ENCODE measurements around the gene NFATC3.

Gene NFATC3

DNA sequence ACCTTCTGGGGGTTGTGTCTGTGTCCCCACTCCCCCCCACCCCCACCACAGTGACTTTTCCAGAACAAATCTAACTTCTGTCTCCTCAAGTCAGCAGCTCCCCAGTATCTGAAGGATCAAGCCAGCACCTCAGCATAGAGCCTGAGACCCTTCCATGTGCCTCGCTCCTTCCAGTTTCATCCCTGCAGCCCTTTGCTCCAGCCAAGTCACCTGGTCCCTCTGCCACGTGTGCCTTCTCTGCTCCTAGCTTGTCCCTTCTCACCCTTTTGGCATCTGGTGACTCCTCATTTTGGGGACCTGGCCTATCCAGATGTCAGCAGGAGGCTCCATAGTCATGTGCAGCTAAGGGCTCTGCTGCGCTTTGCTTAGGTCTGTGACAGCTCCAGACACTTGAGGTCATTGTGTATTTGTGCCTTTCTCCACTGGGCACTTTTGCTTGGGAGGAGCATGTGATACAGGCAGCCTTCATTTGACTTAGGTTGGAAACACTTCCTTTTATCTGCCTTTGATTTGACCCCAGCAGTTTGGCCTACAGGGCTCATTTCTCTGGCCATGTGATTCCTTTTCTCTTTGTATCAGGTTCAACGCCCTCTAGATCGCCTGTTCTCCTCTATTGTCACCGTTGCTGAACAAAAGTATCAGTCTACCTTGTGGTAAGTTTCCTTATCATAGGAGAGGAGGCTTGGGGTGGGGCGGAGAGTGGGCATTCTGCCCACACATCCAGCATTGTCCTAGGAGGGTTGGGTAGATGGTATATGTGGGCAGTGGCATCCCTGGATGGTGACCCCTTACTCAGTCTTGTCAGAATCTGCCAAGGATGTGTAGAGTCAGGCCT, 7.1 kb upstream of the NFATC3 start:
- peaks cover 10% of the 10 kb centered on the region for H3K36me3 Mint-ChIP-seq (ENCODE audit: insufficient read depth)
- ATAC-seq (replicated peaks): no peak
- peak overlapping the region; percentile 55 to 94 for H3K27ac Mint-ChIP-seq

GRCh38 chr16:68078701-68079375, 6.3 kb upstream of the NFATC3 start:
- ATAC-seq (replicated peaks) (no peak), DNase-seq (no peak)
- no peaks in the 10 kb centered on the region for H3K9me3 Mint-ChIP-seq
- H3K4me3 Mint-ChIP-seq: peak overlapping the region; percentile 71 to 76
- peak overlapping the region; percentile 86 to 94 for H3K27ac Mint-ChIP-seq
- no peaks in the 10 kb centered on the region for H3K27me3 Mint-ChIP-seq
- peaks cover 87 to 88% of the 10 kb centered on the region in 2 donors for H3K4me1 Mint-ChIP-seq (ENCODE audit: low read depth in 2 of 2)
- H3K36me3 Mint-ChIP-seq (ENCODE audit: insufficient read depth): peaks cover 10% of the 10 kb centered on the region

More for the DNA sequence above, 7.1 kb upstream of the NFATC3 start:
- Mint-ChIP-seq H3K4me1 (ENCODE audit: low read depth in 2 of 2) (peaks cover 84 to 85% of the 10 kb centered on the region in 2 donors), H3K27me3 (no peaks in the 10 kb centered on the region), H3K4me3 (peak overlapping the region; percentile 71 to 76), H3K9me3 (no peaks in the 10 kb centered on the region)
- no peak for DNase-seq

DNA sequence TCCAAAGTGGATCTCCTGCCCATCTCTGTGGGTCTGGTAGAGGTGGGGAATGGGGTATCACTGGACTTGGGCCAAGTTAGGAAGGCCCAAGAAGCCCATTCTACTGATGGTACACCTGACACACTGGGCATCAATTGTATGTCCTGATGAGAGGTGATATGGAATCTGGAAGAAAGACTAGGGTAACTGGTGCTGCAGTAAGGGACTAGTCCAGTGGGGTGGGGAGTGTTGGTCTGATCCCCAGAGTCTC, 5.9 kb upstream of the NFATC3 start:
- peaks cover 10% of the 10 kb centered on the region for H3K36me3 Mint-ChIP-seq (ENCODE audit: insufficient read depth)
- H3K4me1 Mint-ChIP-seq (ENCODE audit: low read depth in 2 of 2): peaks cover 88% of the 10 kb centered on the region in 2 donors
- ATAC-seq (replicated peaks) (no peak), DNase-seq (no peak)
- H3K27ac Mint-ChIP-seq: peak overlapping the region; percentile 86 to 94
- H3K27me3 Mint-ChIP-seq: no peaks in the 10 kb centered on the region
- H3K4me3 Mint-ChIP-seq: peak overlapping the region; percentile 71 to 76
- H3K9me3 Mint-ChIP-seq: no peaks in the 10 kb centered on the region

DNA sequence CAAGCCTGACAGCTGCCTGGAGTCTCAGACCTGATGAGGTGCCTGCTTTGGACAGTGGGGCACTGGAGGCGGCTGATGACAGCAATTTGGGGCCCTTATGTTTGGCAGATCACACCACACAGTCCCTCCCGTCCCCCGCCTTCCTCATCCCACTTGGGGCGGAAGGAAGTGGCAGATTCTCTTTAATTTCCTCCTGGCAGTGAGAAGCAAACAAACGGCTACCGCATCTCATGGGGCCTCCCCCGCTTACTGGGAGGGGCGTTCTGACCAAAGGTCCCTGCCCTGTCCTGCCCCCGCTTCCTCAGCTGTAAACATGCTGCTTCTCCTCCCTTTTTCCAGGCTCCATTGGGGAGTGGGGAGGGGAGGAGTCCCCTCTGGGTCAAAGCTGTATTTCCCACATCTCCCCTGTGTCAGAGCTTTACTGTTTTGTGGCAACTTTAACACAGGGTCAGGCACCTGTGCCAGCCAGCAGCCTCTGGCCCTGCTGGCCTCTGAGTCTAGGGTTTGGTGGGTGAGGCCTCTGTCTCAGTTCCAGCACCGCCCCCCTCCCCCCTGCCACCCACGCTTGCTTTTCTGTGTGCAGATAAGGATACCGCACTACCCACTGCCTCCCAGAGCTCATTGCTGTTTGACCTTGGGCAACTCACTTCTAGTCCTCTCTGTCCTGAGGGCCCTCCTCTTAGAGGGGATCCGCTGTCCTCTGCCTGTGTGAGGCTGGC, 5.4 kb upstream of the NFATC3 start:
- Mint-ChIP-seq H3K27ac (peak overlapping the region; percentile 86 to 94), H3K4me3 (peak overlapping the region; percentile 71 to 76), H3K9me3 (no peaks in the 10 kb centered on the region), H3K27me3 (no peaks in the 10 kb centered on the region), H3K4me1 (ENCODE audit: low read depth in 2 of 2) (peaks cover 83 to 86% of the 10 kb centered on the region in 2 donors), H3K36me3 (ENCODE audit: insufficient read depth) (peaks cover 15% of the 10 kb centered on the region)
- DNase-seq (peak; percentile 62 to 70 (median 68)), ATAC-seq (replicated peaks) (peak; percentile 61)

DNA sequence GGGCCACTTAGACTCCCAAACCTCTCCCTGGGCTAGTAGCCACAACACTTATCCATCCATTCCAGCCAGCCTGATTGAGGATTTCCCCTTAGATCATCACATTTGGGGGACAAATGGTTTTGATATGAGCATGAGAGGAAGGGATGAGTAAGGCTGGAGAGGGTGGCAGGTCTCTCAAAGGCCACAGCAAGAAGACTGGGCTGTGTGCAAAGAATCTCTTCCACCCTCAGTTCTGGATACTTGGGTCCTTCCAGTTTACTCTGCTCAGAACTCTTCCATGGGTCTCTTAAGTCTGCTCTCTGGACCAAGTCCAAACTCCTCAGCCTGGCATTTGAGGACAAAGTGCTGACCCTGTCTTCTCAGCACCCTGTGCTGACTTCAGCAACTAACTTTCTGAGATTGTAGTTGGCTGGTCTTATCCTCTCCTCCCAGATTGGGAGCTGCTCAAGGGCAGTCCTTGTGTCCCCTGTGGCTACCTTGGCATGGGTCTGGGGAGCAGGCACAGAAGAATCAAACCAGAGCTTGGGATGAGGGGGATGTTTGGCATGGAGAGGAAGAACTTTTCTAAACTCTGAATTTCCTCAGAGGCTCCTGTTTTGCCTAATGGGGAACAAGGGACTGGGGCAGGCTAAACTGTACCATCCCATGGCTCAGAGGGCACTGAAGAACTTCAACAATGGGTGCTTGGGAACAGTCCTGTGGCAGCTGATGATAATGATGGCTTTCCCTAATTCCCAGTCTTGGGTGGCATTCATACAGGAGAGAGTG, 3.1 kb upstream of the NFATC3 start:
- DNase-seq (no peak), ATAC-seq (replicated peaks) (no peak)
- Mint-ChIP-seq H3K27ac (peak overlapping the region; percentile 86 to 91), H3K27me3 (no peaks in the 10 kb centered on the region), H3K9me3 (no peaks in the 10 kb centered on the region), H3K36me3 (ENCODE audit: insufficient read depth) (peaks cover 16% of the 10 kb centered on the region), H3K4me3 (peak overlapping the region; percentile 71 to 93), H3K4me1 (ENCODE audit: low read depth in 2 of 2) (peaks cover 71 to 72% of the 10 kb centered on the region in 2 donors)

DNA sequence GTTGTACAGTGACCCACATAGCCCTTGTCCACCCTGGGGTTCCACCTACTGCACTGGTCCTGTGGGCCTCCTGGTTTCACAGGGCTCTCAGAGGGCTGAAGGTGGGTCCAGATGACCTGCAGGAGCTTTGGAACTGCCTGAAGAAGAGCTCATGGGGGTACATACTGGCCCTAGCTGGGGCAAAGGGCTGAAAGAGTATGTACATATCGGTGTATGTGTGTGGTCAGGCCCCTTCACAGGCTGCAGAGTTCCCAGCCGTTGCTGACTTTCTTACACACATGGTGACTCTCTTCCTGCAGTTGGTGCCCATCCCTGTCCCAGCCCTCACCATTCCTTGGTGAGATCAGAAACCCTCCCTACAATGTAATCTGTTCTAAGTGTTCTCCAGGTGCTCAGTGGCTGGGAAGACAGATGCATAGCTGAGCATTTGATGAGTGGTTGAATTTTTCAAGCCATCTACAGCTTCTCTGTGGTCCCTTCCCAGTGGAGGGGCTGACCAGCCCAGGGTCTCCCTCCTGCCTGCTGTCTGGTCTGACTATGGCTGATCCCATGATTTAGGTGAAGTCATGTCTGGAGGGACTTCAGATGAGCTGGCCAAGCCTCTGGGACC, 2.4 kb upstream of the NFATC3 start:
- DNase-seq: no peak
- no peaks in the 10 kb centered on the region for H3K9me3 Mint-ChIP-seq
- ATAC-seq (replicated peaks): no peak
- peak overlapping the region; percentile 86 to 91 for H3K27ac Mint-ChIP-seq
- peaks cover 70 to 72% of the 10 kb centered on the region in 2 donors for H3K4me1 Mint-ChIP-seq (ENCODE audit: low read depth in 2 of 2)
- H3K36me3 Mint-ChIP-seq (ENCODE audit: insufficient read depth): peaks cover 16% of the 10 kb centered on the region
- H3K27me3 Mint-ChIP-seq: no peaks in the 10 kb centered on the region
- H3K4me3 Mint-ChIP-seq: peak overlapping the region; percentile 71 to 93

GRCh38 chr16:68083239-68083781, 1.9 kb upstream of the NFATC3 start:
- Mint-ChIP-seq H3K9me3 (no peaks in the 10 kb centered on the region), H3K27ac (peak overlapping the region; percentile 86 to 91), H3K4me1 (ENCODE audit: low read depth in 2 of 2) (peaks cover 67 to 69% of the 10 kb centered on the region in 2 donors), H3K4me3 (peak overlapping the region; percentile 77 to 93), H3K36me3 (ENCODE audit: insufficient read depth) (peaks cover 16% of the 10 kb centered on the region), H3K27me3 (no peaks in the 10 kb centered on the region)
- ATAC-seq (replicated peaks) (no peak), DNase-seq (no peak)

GRCh38 chr16:68083861-68084503, 1.2 kb upstream of the NFATC3 start:
- no peaks in the 10 kb centered on the region for H3K9me3 Mint-ChIP-seq
- peak overlapping the region; percentile 77 to 93 for H3K4me3 Mint-ChIP-seq
- ATAC-seq (replicated peaks): no peak
- peak overlapping the region; percentile 86 to 91 for H3K27ac Mint-ChIP-seq
- peaks cover 16% of the 10 kb centered on the region for H3K36me3 Mint-ChIP-seq (ENCODE audit: insufficient read depth)
- peaks cover 67 to 68% of the 10 kb centered on the region in 2 donors for H3K4me1 Mint-ChIP-seq (ENCODE audit: low read depth in 2 of 2)
- no peaks in the 10 kb centered on the region for H3K27me3 Mint-ChIP-seq
- no peak for DNase-seq

DNA sequence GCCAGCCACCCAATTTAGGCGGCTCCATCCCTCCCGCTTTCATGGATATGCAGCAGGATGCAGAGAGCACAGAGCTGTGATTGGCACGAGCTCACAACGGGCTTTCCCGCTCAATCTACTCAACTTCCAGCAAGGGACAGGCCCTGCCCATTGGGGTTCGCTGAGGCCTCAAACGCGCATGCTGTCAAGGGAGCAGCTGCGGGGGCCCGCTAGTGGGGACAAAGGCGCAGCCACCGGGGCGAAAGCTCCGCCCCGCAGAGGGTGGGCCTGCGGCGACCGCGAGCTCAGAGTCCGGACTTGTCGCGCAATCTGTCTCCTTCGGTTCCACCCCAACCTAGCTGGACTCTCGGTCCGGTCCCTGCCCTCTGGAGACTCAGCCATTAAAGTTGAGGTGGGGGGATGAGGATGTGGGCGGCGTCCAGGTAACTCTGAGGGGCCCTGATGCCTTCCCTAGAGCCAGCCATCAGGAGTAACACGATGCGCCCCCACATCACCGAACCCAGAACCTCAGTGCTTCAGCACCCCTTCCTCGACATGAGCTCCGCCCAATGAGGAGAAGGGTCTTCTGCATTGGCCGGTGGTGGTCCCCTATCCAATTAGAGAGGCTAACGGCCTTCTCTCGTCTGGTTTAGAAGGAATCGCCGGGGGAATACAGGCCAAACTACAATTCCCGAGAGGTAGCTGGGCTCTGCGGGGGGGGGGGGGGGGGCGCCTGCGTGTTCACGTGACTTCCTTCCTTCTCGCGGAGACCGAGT, 489 bp upstream of the NFATC3 start:
- ATAC-seq (replicated peaks): peak; percentile 57
- H3K36me3 Mint-ChIP-seq (ENCODE audit: insufficient read depth): peaks cover 16% of the 10 kb centered on the region
- peak overlapping the region; percentile 86 to 91 for H3K27ac Mint-ChIP-seq
- H3K27me3 Mint-ChIP-seq: no peaks in the 10 kb centered on the region
- peak overlapping the region; percentile 77 to 93 for H3K4me3 Mint-ChIP-seq
- no peaks in the 10 kb centered on the region for H3K9me3 Mint-ChIP-seq
- peak; percentile 81 to 82 (median 81) for DNase-seq
- H3K4me1 Mint-ChIP-seq (ENCODE audit: low read depth in 2 of 2): peaks cover 65 to 69% of the 10 kb centered on the region in 2 donors

DNA sequence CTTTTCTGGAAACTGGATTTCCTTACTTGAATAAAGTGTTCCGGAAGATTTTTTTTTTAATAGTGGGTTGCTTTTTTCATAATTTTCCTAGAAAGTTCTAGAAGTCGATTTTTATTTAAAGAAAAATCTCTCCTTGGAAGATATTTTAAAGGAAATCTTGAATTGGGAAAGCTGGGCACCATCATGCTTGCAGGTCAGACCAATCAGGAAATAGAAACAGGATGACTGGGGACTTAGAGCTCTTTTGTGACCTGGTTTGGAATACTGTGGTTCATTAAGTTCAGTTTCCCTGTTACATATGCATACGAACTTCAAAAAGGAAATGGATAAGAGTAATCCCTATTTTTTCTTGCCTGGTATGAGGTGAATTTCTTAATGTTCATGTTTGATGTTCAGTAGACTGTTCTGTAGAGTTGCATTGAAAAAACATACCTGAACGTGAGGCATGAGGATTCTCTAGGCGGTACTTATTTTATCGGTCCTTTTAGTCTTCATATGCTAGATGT, 1.2 kb downstream of the NFATC3 start:
- Mint-ChIP-seq H3K4me1 (ENCODE audit: low read depth in 2 of 2) (peaks cover 56 to 70% of the 10 kb centered on the region in 2 donors), H3K27me3 (no peaks in the 10 kb centered on the region), H3K4me3 (peak overlapping the region; percentile 77 to 93), H3K27ac (peak overlapping the region; percentile 38 to 81), H3K9me3 (no peaks in the 10 kb centered on the region), H3K36me3 (ENCODE audit: insufficient read depth) (peaks cover 16% of the 10 kb centered on the region)
- ATAC-seq (replicated peaks) (no peak), DNase-seq (no peak)

DNA sequence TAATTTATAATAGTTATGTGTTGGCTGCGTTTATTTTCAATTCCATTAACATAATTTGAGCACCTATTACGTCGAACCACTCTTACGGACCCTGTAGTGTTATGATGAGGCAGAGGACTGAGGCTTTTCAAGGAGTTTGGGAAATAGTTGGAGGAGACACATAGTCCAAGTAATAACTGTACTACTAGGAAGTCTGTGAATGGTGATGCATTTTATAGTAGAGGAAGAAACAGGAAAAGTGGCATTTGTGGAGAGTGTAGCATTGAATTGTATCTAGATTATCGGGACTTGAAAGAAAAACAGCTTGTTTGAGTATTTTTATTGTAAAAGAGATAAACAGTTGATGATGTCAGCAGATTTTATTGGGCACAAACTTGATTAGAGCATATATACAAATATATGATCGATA, 1.7 kb downstream of the NFATC3 start:
- DNase-seq: no peak
- ATAC-seq (replicated peaks): no peak

More for the DNA sequence above, 1.7 kb downstream of the NFATC3 start:
- Mint-ChIP-seq H3K4me3 (peak overlapping the region; percentile 77 to 93), H3K9me3 (no peaks in the 10 kb centered on the region), H3K4me1 (ENCODE audit: low read depth in 2 of 2) (peaks cover 56 to 70% of the 10 kb centered on the region in 2 donors), H3K27me3 (no peaks in the 10 kb centered on the region), H3K36me3 (ENCODE audit: insufficient read depth) (peaks cover 16% of the 10 kb centered on the region), H3K27ac (peak overlapping the region; percentile 38 to 81)

Measured in effector memory CD8-positive, alpha-beta T cell (primary cell).